Panc1 (cell line): ENCODE results near the gene MRPL17.

Experiments used
- POLR2AphosphoS5 ChIP-seq: IDR thresholded peaks from 2 replicates; pipeline ENCODE4 v1.6.1; 2012; ENCODE audit warnings: mild to moderate bottlenecking, low read depth, low read length, moderate library complexity
- TF ChIP-seq, protein P1 (sequence below): fragments of 450-650 bp; IDR thresholded peaks from 2 replicates; pipeline ENCODE4 v1.5.1; 2017; ENCODE audit warnings: mild to moderate bottlenecking

DNA sequence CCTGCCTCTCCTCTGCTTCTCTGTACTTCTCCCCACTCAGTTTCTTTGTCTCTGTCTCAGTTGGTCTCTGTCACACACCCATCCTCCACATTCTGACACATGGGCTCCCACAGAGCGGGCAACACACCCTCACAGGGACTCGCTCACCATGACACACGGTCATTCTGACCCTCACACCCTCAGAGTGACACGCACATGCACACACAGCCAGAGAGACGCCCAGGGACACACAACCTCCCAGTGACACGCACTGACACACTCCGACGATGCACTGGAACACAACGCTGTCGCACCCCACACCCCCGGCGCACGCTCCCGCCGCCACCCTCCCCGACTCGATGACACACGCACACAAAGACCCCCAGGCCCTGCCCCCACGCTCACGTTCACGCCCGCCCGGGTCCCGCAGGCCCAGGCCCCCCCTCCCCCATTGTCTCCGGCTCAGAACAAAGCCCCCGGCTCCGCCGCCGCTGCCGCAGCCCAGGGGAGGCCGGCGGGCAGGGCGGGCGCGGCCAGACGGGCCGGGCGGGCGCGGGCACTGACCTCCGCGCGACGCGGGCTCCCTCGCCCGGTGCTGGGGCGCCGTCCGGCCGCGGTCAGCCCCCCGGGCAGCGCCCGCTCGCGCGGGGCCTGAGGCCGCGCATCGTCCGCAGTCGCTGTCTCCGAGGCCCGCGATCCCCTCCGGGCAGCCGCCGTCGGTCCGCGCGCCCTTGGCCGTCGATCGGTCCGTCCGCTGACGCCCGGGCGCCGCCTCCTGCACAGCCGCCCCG is 27.9 kb downstream of the MRPL17 start:
- no peak for TF ChIP-seq POLR2AphosphoS5
- TF ChIP-seq, protein P1, sequence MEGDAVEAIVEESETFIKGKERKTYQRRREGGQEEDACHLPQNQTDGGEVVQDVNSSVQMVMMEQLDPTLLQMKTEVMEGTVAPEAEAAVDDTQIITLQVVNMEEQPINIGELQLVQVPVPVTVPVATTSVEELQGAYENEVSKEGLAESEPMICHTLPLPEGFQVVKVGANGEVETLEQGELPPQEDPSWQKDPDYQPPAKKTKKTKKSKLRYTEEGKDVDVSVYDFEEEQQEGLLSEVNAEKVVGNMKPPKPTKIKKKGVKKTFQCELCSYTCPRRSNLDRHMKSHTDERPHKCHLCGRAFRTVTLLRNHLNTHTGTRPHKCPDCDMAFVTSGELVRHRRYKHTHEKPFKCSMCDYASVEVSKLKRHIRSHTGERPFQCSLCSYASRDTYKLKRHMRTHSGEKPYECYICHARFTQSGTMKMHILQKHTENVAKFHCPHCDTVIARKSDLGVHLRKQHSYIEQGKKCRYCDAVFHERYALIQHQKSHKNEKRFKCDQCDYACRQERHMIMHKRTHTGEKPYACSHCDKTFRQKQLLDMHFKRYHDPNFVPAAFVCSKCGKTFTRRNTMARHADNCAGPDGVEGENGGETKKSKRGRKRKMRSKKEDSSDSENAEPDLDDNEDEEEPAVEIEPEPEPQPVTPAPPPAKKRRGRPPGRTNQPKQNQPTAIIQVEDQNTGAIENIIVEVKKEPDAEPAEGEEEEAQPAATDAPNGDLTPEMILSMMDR: no peak
